Measurements from ENCODE around the gene RERE. TPM values are rescaled to one million over a fixed set of nuclear protein-coding genes. Genes with fewer than 3 reads are reported as not detected.

RERE gene
- total RNA-seq, 6 experiments from 2014 or later: 36.5 to 41.6 (median 37.5) TPM

DNA sequence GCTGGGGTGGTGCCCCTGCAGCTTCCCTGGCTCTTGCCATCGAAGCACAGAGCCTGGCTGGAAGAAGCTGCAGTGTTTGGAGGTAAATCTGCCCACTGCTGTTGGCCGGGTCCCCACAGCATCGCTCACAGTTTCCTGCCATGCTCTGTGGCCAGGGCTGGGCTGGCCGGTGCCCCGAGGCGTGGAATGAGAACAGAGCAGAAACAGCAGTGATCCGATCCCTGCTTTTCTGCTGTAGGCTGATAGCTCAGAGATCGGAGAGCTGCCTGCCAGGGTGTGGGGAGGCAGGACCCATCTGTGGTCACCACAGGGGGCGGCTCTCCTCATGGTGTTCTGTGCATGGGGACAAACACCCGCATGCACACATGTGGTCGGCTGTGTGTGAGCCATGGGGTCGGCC, 488.0 kb downstream of the RERE start:
- H3K4me1 Mint-ChIP-seq (ENCODE audit: low read depth): no peaks in the 10 kb centered on the region
- H3K9me3 Mint-ChIP-seq: no peaks in the 10 kb centered on the region
- 0 out of 2 replicates have a peak, but pooled peaks cover 3% of the 10 kb centered on the region for H3K36me3 Mint-ChIP-seq (ENCODE audit: low read depth)
- no peak overlapping the region for H3K27ac Mint-ChIP-seq
- TF ChIP-seq CTCF (IDR thresholded peaks at IDR 0.05): no peak
- no peak for DNase-seq
- H3K4me3 Mint-ChIP-seq: no peak overlapping the region
- H3K27me3 Mint-ChIP-seq (ENCODE audit: insufficient read depth): peaks cover 4% of the 10 kb centered on the region

- H3K4me1 Mint-ChIP-seq (ENCODE audit: low read depth): no peaks in the 10 kb centered on the region
- no peak overlapping the region for H3K4me3 Mint-ChIP-seq
- H3K9me3 Mint-ChIP-seq: no peaks in the 10 kb centered on the region
- no peak for TF ChIP-seq CTCF (IDR thresholded peaks at IDR 0.05)
- no peak overlapping the region for H3K27ac Mint-ChIP-seq
- peaks cover 2% of the 10 kb centered on the region for H3K27me3 Mint-ChIP-seq (ENCODE audit: insufficient read depth)
- H3K36me3 Mint-ChIP-seq (ENCODE audit: low read depth): no peaks in the 10 kb centered on the region
- no peak for DNase-seq
These were observed 489.2 kb downstream of the RERE start for GRCh38 chr1:8328271-8328670.

DNA sequence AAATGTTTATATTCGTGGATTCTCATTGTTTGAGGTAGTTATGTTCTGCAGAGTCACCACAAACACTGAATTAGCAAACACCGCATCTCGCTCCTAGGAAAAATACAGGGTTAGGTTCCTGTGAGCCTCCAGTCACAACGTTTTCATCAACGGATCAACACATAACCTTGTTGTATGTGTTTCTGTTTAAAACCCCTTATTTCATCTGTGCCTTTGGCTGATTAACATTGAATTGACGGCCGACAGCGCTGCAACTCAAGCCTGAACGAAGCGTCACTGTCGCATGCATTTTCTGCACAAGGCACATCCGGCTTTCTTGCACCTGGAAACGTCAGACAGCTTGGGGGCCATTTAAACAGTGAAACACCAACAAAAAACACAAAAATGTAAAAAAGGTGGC, 491.2 kb downstream of the RERE start:
- Mint-ChIP-seq H3K4me1 (ENCODE audit: low read depth) (no peaks in the 10 kb centered on the region), H3K9me3 (no peaks in the 10 kb centered on the region), H3K27ac (no peak overlapping the region), H3K4me3 (no peak overlapping the region), H3K27me3 (ENCODE audit: insufficient read depth) (peaks cover 2% of the 10 kb centered on the region), H3K36me3 (ENCODE audit: low read depth) (no peaks in the 10 kb centered on the region)
- DNase-seq: no peak
- no peak for TF ChIP-seq CTCF (IDR thresholded peaks at IDR 0.05)

DNA sequence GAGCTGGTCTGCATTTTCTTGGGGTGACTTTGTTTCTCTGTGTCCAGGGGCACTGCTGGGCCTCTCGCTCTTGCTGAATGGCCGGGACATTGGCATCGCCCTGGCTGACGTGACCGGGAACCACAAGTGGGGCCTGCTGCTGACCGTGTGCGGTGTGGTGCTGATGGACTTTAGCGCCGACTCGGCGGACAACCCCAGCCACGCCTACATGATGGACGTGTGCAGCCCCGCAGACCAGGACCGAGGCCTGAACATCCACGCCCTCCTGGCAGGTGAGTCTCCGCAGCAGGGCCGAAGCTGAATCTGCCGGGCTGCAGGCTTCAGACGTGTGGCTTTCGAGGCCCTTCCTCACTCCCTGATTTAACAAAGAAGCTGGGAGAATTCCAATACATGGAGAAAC, 491.7 kb downstream of the RERE start:
- no peak overlapping the region for H3K27ac Mint-ChIP-seq
- H3K4me1 Mint-ChIP-seq (ENCODE audit: low read depth): no peaks in the 10 kb centered on the region
- DNase-seq: no peak
- no peak overlapping the region for H3K4me3 Mint-ChIP-seq
- H3K9me3 Mint-ChIP-seq: no peaks in the 10 kb centered on the region
- peaks cover 2% of the 10 kb centered on the region for H3K27me3 Mint-ChIP-seq (ENCODE audit: insufficient read depth)
- no peak for TF ChIP-seq CTCF (IDR thresholded peaks at IDR 0.05)
- no peaks in the 10 kb centered on the region for H3K36me3 Mint-ChIP-seq (ENCODE audit: low read depth)

GRCh38 chr1:8324176-8324810, 493.1 kb downstream of the RERE start:
- H3K4me1 Mint-ChIP-seq (ENCODE audit: low read depth): no peaks in the 10 kb centered on the region
- TF ChIP-seq CTCF (IDR thresholded peaks at IDR 0.05): no peak
- no peak overlapping the region for H3K4me3 Mint-ChIP-seq
- DNase-seq: no peak
- peaks cover 2% of the 10 kb centered on the region; the same call in 1 of the 2 replicates for H3K27me3 Mint-ChIP-seq (ENCODE audit: insufficient read depth)
- no peaks in the 10 kb centered on the region for H3K36me3 Mint-ChIP-seq (ENCODE audit: low read depth)
- no peaks in the 10 kb centered on the region for H3K9me3 Mint-ChIP-seq
- H3K27ac Mint-ChIP-seq: no peak overlapping the region

Measured in HFFc6 (cell line).